NCI-H2107 treated with DMSO at 0.1 percent for 48 hours (cell line): ENCODE data around the gene PIAS1.
"Not testable (repeated sequence)": the region's sequence is repeated elsewhere in the genome, so short reads cannot be mapped to it uniquely, and the experiment has no call there.

Experiments used
- DNase-seq: peaks from one replicate; lab custom pipeline; 2025; ENCODE audit not compliant: unreplicated experiment; lab: John Stamatoyannopoulos, UW

PIAS1 gene

DNA sequence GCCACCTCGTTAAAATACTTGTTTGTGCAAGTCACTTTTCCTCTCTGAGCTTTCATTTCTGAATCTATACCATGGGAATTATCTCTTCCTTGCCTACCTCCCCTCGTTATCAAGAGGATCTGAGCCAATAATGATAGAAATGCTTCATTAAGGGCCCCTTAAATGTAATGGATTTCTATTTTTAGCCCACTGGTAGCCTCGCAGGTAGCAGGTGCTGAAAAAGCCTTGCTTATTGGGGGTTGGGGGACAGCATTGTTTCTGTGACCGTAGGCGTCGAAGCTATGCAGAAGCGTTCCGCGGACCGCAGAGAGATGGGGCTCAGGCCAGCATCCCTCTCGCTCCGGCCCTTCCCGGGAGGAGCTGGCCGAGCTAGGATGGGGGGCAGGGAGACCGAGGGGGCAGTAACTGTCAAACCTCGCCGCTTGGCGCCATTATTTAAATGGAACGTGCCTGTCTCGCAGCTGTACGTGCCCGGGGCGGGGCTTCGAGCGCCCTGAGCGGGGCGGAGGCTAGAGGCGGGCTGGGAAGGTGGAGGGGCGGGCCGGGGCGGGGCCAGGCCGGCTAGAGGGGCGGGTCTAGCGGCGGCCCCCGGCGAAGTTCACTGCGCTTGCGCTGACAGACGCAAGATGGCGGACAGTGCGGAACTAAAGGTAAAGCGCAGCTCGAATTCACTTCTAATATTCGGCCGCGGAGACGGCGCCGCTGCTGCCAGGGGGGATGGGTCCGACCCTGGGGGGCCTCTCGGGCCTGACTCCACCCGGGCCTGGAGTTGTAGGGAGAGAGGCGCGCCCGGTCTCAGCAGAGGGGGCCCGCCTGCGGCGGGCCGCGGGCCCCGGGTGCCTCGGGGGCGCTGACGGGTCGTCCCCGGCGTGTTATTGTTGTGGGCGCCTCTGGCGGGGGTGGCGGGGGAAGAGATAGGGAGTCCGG is at the start of gene PIAS1:
Gene PIAS1 (plus strand): TSS at position 615 of the 927 bp plus-strand sequence. CDS start 12 bp downstream, at position 627.
- peak; percentile 68 for DNase-seq

DNA sequence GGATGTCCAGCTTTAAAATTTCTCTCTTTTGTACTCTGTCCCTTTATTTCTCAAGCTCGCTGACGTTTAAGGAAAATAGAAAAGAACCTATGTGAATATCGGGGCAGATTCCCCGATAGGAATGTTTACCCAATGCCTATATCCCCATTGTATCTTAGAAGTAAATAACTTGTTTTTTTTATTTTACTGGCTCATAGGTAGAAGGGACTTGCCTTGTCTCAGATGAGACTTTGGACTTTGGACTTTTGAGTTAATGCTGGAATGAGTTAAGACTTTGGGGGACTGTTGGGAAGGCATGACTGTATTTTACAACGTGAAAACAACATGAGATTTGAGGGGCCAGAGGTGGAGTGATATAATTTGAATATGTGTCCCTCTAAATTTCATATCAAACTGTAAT is 46.5 kb upstream of the PIAS1 start:
- DNase-seq = not testable (repeated sequence)

DNA sequence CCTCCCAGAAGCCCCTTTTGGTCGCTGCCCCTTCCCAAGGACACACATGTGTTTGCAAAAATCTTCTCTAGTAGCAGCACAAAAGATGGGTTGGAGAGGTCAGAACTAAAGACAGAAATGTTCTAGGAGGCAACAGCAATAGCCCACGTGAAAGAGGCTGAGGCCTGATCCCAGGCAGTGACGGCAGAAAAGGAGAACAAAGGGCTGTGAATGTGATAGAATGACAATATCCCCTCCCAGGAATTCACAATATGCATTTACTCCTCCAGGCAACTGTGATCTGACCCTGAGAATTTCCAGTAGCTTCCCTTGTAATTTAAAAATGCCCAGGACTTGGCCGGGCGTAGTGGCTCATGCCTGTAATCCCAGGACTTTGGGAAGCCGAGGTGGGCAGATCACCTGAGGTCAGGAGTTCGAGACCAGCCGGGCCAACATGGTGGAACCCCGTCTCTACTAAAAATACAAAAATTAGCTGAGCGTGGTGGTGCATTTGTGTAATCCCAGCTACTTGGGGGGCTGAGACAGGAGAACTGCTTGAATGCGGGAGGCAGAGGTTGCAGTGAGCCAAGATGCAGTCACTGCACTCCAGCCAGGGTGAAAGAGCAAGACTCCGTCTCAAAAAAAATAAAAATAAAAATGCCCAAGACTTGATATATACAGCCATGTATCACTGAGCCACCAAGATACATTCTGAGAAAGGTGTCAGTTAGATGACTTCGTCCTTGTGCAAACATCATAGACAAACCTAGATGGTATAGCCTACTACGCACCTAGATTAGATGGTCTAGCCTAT is 43.6 kb upstream of the PIAS1 start:
- DNase-seq = no peak

DNA sequence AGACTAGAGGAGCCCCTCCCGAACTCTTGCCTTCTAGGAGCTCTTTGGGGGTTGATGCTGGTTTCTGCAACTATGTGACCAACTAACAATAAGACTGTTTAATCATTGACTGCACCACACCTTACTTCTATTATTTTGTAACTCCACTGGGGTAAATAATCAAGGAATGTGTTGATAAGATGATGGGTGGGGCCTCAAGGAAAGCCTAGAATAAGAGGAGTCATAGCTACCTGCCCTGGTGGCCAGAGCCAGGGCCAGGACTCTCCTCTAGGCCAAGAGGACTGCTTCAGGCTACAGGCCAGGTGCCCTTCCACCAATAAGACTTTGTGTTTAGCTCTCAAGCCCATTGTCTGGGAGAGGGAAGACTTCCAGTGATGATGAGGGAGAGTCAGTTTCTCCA is 41.2 kb upstream of the PIAS1 start:
- DNase-seq = no peak

DNA sequence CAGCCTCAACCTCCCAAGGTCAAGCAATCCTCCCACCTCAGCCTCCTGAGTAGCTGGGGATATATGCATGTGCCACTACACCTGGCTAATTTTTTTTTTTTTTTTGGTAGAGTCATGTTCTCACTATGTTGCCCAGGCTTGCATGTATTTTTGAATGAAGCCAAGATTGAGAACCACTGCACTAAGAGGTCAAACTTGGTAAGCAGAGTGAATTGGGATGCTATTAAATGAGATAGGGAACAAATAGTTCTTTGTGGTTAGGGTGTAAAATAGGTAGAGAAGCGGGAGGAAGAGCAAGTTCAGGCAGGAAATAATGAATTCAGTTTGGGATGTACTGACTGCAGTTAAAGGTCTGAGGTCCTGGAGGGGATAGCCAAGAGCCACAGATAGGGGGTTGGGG is 39.9 kb upstream of the PIAS1 start:
- DNase-seq = no peak

DNA sequence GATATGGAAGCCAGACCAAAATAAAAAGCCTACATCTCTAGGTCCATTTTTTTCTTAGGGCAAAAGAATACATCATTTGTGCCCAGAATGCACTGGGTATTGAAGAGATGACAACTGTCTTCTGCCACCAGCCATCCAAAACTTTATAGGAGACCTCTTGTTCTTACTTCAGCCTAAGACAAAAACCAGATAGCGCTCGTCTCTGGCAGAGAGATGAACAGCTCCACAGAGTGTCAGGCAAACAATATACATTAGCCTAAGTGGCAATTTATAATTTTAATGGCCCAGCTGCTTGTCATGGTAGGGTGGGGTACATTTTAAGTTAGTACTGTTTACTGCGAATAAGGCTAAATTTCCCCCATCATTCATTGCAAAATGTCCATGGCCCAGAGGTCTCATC is 38.9 kb upstream of the PIAS1 start:
- DNase-seq = no peak

DNA sequence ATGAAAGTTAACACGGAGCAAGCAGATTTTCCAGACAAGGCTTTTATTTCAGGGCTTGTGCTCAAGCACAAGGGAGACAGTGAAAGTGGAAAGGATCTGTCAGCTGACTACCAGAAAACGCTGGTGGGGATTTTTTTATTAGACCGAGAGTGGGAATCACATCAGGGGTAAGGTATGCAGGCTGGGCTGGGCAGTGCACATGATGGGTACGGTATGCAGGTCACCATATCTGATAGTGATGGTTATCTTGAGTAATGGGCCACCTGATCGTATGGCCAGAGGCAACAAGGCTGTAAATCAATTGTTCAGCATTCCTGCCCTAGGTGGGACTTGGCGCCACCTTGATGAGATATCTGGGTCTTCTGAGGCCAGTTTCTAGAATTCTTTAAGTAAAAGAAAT is 36.9 kb upstream of the PIAS1 start:
- DNase-seq = no peak

DNA sequence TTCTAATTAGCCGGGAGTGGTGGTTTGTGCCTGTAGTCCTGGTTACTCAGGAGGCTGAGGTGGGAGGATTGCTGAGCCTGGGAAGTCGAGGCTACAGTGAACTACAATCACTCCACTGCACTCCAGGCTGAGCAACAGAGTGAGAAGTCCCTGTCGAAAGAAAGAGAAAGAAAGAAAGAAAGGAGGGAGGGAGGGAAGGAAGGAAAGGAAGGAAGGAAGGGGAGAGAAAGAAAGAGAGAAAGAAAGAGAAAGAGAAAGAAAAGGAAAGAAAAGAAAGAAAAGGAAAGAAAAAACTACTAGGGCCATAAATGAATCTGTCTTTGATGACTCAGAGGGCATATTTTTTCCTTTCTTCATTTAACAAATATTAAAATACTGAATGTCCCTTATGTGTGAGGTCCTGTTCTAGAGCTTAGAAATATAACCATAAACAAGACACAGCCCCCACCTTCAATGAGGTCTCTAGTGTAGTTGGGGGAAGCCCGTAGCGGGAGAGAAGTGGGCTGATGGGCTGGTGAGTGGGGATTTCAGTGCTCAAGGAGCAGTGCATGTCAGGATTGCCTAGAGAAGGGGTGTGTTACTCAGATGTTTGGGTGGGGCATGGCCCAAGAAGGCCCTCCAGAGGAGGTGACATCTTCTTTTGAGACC is 35.2 kb upstream of the PIAS1 start:
- DNase-seq = no peak

DNA sequence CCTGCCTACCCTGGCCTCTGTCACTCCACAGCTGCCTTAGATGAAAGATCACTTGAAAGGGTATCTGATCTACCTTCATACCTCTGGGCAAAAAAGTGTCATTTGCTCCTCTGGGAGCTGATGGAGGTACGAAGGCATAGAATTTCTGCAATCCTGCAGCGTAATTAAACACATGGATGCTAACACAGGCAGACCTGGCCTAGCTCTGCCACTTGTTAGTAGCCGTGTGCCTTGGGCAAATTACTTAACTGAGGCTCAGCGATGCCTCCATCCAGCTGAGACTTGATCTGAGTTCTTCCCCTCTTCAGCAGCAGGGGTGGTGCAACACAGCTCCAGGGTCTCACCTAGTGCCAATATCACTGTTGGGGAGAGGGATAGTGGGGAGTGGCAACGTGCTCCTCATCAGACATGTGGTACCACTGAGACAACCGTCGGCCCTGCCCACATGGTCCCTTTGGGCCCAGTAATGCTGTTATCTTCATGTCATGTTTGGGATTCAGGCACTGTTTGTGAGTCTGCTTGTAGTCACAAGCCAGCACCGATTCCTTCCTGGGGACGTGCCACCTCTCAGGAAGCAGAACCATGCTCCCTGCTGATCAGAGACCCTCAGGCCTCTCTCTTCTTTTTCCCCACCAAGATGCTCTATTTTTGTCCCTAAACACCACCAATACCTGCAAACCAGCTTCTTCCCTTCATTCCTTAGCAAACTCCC is 34.1 kb upstream of the PIAS1 start:
- no peak for DNase-seq

DNA sequence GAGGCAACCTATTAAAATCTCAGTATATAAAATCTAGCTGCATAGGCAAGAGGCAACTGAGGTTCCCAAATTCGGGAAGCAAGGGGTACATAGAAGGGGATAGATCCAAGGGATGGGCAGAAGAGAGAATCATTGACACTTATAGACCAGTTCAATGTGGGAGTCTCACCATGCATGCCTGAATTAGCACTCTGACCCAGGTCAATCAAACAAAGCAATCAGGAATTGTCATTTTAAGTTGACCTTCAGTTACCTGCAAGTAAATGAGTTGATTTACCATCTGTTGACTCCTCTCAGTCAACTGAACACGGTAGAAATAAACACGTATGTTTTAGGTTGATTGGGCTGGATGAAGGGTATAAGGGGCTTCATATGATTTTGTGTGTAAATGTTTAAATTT is 33.4 kb upstream of the PIAS1 start:
- DNase-seq = no peak

DNA sequence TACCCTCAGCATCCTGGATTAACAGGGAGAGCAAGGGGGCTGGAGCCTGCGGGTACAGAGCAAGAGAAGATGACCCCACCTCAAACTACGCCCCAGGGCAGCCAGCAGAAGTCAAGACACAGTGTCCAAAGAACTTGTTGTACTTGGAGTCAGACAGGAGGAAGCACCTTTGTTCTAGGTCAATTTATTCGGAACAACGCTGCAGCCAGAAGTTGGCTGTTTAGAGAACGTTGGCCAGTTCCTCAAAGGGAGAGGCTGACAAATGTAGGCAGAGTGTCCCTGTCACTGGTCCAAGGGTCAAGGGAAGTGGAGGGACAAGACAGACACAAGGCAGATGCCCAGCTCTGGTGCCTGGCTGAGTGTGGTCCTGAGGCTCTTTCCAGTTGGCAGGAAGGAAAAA is 32.1 kb upstream of the PIAS1 start:
- DNase-seq = no peak

DNA sequence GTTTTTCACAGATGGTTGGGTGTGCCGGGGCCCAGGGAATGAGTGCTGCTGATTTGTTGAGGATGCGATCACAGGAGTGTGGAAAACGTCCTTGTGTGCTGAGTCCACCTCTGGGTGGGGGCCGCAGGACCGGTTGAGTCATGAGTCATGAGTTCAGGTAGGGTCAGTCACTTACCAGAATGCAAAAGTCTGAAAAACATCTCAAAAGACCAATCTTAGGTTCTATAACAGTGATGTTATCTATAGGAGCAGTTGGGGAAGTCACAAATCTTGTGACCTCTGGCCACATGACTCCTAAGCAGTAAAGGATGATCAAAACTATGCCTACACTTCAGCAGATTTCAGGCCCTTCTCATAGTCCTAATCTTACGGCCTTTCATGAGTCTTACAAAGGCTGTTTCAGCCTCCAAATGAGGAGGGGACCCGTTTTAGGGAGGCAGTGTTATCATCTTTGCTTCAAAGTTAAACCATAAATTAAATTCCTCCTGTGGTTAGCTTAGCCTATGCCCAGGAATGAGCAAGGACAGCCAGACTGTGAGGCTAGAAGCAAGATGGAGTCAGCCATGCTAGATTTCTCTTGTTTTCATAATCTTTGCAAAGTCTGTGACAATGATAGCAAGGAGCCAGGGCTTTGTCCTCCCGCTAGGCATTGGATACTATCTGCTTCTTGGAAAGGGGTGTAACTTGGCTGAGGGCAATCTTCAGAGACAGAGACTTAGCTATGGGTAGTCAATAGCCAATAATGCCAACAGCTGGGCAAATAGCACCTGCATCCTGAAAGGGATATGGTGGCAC is 30.6 kb upstream of the PIAS1 start:
- DNase-seq = no peak

DNA sequence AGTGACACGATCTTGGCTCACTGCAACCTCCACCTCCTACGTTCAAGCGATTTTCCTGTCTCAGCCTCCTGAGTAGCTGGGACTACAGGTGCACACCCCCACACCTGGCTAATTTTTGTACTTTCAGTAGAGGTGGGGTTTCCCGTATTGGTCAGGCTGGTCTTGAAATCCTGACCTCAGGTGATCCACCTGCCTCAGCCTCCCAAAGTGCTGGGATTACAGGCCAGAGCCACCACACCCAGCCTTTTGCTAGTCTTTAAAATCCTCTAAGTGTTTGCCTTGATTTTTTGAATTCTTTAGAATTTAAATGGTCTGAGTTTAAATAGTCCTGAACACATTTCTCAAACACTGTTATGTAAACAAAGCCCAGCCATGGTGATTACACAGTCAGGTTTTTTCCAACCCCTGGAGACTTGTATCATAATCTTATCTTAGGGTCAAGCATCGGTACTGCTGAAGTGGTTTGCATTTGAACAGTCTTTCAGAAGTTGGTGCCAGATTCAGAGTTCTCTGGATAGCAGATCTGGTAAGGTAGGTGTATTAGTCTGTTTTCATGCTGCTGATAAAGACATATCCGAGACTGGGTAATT is 28.2 kb upstream of the PIAS1 start:
- DNase-seq = no peak

DNA sequence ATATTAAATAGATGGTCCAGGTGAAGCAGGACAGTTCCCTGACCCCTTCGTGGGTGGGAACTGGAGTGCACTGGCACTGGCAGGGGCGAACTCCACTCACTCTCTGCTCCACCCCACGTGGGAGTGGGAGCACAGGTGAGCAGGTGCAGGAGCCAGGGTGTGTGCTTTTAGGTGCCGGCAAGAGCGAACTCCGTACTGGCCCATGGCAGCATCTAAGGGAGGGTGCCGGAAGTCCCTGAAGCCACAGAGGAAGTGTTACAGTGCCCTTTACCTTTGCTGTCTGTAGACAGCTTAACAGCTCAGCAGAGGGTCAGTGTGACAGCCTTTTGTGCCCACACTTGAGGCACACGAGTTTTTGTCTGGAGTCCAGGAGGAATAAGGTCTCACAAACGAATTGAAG is 26.7 kb upstream of the PIAS1 start:
- DNase-seq = no peak

DNA sequence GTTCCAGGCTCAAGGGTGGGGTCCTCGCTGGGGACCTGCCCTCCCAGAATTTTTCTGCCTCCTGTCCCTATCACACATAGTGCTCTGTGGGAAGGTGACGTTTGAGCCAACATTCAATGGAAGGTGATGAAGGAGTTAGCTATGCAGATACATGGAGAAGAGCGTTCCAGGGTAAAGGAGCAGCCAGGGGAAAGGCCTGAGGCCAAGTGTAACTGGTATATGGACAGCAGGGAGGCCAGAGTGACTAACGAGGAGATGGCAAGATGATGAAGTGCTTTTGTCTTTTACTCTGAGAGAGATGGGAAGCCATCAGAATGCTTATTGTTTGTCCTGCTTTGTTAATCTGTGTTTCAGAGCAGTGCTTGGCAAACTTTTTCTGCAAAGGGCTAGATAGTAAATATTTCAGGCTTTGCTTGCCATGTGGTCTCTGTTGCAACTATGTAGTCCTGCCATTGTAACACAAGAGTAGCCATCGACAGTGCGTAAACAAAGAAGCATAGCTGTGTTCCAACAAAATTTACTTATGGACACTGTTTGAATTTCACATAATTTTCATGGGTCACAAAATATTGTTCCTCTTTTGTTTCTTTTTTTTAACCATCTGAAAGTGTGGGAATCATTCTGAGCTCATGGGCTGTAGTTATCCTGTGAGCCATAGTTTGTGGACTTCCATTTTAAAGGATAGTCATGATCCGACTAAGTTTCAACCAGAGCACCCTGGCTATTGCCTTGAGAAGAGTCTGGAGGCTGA is 25.8 kb upstream of the PIAS1 start:
- DNase-seq = no peak

DNA sequence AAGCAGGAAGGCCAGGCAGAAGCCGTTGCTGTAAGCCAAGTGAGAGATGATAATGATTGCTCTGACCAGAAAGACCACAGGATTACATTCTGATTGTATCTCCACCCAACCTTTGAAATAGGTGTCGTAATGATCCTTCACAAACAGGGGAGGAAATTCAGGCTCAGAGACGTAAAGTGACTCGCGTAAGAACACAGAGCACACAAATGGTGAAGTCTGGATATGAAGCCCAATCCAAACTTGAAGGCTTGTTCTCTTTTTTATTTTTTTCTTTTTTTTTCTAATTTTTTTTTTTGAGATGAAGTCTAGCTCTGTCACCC is 25.3 kb upstream of the PIAS1 start:
- no peak for DNase-seq

DNA sequence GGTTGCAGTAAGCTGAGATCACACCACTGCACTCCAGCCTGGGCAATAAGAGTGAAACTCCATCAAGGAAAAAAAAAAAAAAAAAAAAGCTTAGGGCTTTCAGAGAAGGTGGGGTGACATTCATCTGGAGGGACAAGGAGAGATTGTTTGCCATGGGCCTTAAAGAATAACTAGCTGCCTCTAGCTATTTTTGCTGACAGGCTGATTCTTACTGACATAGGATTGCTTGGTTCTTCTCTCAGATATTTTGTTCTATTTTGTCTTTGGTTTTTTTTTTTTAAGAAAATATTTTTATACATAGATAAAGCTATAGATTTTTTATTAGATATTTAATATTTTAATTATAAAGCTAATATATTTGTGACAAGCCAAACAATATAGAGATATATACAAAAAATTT is 24.2 kb upstream of the PIAS1 start:
- DNase-seq = no peak

DNA sequence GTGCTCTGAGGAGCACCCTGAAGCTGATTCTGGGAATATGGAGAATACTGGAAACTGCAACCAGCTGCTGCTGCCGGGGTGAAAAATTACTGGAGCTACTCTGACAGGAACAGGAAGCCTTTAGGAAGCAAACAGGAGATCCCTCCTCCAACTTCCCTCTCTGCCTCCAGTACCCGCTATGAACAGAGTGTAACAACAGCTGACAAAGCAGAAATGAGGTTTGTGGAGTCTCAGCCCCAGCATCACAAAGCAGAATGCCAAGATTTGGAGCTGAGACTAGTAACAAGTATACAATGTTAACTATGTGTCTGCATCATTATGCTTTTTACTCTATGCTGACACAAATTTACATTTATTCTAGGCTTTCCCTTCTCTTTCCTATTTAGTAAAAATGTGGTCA is 22.7 kb upstream of the PIAS1 start:
- DNase-seq = no peak

DNA sequence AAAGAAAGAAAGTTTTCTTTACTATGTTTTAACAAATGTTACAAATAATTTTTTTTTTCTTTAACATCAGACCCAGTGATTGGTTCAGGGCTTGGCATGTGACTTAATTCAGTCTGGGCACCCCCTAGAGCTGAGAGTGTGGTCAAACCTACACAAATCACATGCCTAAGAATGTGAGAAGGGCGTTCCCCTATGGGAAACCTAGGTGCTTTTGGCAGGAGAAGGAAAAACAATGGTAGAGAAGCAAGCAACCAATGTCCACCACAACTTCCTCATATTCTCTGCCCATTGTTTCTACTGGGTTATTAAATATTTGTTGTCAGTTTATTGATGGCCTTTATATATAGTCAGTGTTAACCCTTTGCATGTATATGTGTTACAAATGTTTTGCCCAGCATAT is 21.4 kb upstream of the PIAS1 start:
- DNase-seq = no peak
